Activated CD4-positive, CD25-positive, alpha-beta regulatory T cell treated with anti-CD3 and anti-CD28 coated beads, Interleukin-2, amount 50 U/mL, for 72 hours (primary cell): Measurements from ENCODE around the gene CLEC4G.

Source experiments
- DNase-seq: peaks from one replicate; pipeline ENCODE4 v3.0.0; 2021

The CLEC4G gene

GRCh38 chr19:7720351-7720750 lies 11.6 kb downstream of the CLEC4G start:
- no peak for DNase-seq

GRCh38 chr19:7718668-7719067 lies 13.2 kb downstream of the CLEC4G start:
- DNase-seq = no peak

- DNase-seq = no peak
Measured at GRCh38 chr19:7716762-7717161, 15.1 kb downstream of the CLEC4G start.

GRCh38 chr19:7715671-7716070 lies 16.2 kb downstream of the CLEC4G start:
- no peak for DNase-seq

GRCh38 chr19:7710616-7711015 lies 21.3 kb downstream of the CLEC4G start:
- DNase-seq = no peak

- no peak for DNase-seq
Measured at GRCh38 chr19:7709932-7710460, 21.9 kb downstream of the CLEC4G start.

- DNase-seq = no peak
Measured at GRCh38 chr19:7706955-7707456, 24.9 kb downstream of the CLEC4G start.

GRCh38 chr19:7706188-7706954 lies 25.5 kb downstream of the CLEC4G start:
- DNase-seq = no peak

GRCh38 chr19:7705387-7706187 lies 26.3 kb downstream of the CLEC4G start:
- DNase-seq = peak; percentile 67

- DNase-seq = no peak
Measured at GRCh38 chr19:7704280-7705060, 27.4 kb downstream of the CLEC4G start.

- DNase-seq = no peak
Measured at GRCh38 chr19:7703332-7703731, 28.6 kb downstream of the CLEC4G start.

- DNase-seq = no peak
Measured at GRCh38 chr19:7701654-7702457, 30.1 kb downstream of the CLEC4G start, which contains the start of gene FCER2. Gene FCER2 (minus strand): TSS chr19:7702131. CDS start chr19:7699760, 2,371 bp downstream.

- no peak for DNase-seq
Measured at GRCh38 chr19:7701049-7701653, 30.8 kb downstream of the CLEC4G start.

GRCh38 chr19:7699417-7700401 lies 32.2 kb downstream of the CLEC4G start:
- peak; percentile 45 for DNase-seq

GRCh38 chr19:7699003-7699402 lies 32.9 kb downstream of the CLEC4G start:
- DNase-seq = no peak

- no peak for DNase-seq
Measured at GRCh38 chr19:7698583-7698982, 33.3 kb downstream of the CLEC4G start.

GRCh38 chr19:7697721-7698287 lies 34.1 kb downstream of the CLEC4G start:
- no peak for DNase-seq

- no peak for DNase-seq
Measured at GRCh38 chr19:7694499-7694898, 37.4 kb downstream of the CLEC4G start.

GRCh38 chr19:7692417-7693088 lies 39.4 kb downstream of the CLEC4G start:
- DNase-seq = no peak
